Embryonic facial prominence (tissue), 1 donor: ENCODE results near the gene CLEC16A.
"Not testable (repeated sequence)": the region's sequence is repeated elsewhere in the genome, so short reads cannot be mapped to it uniquely, and the experiment has no call there.

Experiments
- DNase-seq: peaks from one replicate; pipeline ENCODE4 v3.0.0-alpha.2; 2016; ENCODE audit errors: extremely low spot score

Gene CLEC16A

GRCh38 chr16:11098601-11099390, 154.4 kb downstream of the CLEC16A start:
- DNase-seq, result no peak

DNA sequence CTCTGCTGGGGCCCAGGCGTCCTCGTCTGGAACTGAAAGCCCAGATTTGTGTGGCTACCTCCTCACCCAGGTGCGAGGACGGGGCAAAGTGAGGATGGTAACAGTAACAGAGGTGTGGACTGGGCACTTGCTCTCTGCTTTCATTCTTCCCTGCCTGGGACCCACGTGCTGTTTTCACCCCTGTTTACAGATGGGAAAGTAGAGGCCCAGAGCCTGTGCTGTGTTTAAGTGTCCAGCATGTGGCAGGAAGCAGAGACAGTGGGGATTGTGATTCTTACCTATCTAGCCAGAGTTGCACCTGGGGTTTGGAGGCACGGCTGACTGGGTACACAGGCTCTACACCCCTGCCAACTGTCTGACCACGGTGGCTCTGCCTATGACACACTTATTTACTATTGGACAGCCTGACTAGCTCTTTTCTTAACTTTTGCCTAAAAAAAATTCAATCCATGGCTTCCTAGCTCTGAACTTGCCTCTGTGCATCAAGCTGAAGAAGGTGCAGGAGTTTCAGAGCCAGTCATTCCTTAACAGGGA, 155.4 kb downstream of the CLEC16A start:
- DNase-seq, result no peak

DNA sequence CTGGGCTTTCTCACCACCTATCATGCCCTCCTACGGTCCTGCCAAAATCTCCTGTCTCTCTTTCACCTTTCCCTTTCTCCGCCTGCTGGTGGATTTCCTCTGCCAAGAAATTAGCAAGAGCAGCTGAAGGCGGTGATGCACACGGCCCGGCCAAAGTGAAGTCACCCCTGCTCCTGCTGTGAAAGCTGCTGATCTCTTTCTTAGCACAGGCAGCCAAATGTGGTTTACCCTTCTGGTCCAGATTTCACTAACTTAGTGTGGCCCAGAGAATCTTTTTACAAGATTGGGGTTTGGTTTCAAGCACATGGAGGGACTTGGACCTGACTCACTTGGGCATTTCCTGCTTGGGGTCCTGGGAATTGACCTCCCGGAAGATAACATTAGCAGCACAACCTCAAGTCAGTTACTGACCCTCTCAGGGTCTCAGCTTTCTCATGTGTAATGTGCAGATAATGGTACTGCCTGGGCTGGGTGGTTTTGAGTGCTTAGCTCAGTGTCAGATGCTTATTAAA, 155.9 kb downstream of the CLEC16A start:
- DNase-seq, result no peak

DNA sequence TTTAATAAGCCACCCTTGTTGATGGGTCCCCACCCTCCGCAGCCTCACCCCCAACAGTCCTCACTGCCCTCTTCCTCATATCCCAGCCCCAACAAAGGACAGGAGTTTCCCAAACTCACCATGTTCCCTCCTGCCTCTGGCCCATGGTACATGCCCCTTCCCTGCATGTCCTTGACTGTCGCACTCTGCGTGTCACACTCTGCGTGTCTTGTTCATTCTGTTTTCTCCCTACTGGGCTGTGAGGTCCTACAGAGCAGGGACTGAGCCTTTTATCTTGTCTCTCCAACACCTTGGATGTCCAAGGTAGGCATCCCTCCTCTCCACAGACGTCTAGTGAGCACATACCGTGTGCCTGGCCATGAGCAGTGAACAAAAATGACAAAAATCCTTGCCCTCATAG, 156.9 kb downstream of the CLEC16A start:
- DNase-seq, result no peak

- DNase-seq, result no peak
Observed at GRCh38 chr16:11101695-11102522, 157.5 kb downstream of the CLEC16A start.

DNA sequence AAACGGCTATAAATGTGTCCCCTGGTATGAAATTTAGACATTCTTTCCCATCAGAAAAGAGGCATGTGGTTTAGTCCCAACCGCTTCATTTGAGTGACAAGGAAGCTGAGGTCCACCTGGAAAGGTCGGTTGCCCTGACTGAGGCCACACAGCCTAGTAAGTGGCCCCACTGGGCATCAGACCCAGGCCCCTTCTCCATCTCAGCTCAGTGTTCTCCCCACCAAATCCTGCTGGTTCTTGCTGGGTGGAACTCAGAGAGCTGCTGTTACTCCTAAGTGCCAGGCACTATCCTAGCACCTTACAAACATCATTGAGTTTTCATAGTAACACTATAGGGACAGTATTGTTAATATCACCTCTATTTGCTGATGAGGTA, 158.1 kb downstream of the CLEC16A start:
- DNase-seq, result no peak

DNA sequence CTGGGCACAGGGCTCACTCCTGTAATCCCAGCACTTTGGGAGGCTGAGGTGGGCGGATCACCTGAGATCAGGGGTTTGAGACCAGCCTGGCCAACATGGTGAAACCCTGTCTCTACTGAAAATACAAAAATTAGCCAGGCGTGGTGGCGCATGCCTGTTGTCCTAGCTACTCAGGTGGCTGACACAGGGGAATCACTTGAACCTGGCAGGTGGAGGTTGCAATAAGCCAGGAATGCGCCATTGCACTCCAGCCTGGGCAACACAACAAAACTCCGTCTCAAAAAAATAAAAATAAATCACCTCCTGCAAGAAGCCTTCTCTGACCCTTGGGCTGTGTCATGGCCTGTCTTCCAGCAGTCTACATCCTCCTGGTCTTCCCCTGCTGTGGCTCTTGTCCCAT, 158.9 kb downstream of the CLEC16A start:
- DNase-seq, result not testable (repeated sequence)

DNA sequence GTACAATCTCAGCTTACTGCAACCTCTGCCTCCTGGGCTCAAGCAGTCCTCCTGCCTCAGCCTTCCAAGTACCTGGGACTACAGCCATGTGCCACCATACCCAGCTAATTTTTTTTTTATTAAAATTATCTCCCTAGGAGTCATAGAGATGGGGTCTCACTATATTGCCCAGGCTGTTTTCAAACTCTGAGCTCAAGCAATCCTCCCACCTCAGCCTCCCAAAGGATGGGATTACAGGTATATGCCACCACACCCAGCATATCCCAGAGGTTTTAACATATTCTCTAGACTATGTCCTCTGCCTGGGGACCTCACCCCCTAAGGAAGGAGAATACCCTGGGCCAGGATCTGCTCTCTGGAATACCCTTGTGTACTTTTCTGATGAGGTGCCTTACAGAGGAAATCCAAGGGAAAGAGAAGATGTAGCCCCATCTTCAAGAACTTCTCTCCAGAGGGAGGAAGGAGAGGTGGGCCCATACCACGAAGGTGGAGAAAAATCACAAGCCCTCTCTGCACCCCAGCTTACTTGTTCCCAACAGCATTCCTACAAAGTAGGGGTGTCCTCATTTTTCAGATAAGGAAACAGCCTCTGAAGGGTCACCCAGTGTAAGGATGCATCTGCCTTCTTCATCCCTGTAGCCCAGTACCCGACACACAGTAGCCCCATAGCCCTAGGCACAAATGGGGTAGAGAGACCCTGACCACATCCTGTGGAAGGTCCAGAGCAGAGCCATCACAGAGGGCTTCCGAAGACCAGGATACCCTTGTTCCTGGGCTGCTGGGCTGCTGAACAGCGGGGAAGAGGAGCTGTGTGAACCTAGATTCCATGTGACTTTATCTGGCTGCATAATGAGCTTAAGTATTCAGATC, 160.0 kb downstream of the CLEC16A start:
- no peak for DNase-seq

GRCh38 chr16:11105038-11105903, 160.9 kb downstream of the CLEC16A start:
- no peak for DNase-seq

DNA sequence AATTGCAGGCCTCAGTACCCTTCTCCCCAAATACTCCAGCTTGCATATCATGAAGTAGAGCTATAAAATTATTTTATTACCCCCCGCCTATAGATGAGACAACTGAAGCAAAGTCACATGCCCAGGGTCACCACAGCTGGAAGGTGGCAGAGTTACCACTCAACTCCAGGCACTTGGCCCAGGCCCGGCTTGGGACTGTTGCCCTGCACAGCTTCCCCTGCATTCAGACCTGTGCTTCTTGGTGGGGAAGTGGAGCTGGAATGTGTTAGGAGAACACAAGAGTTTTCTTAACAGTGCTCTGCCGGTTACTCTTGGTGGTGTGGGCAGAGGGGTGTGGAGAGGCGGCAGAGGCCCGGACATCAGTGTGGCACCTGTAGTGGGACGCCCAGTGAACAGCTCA, 162.4 kb downstream of the CLEC16A start:
- DNase-seq, result no peak

GRCh38 chr16:11107780-11108465, 163.6 kb downstream of the CLEC16A start:
- DNase-seq, result no peak

GRCh38 chr16:11108466-11108805, 164.1 kb downstream of the CLEC16A start:
- no peak for DNase-seq

GRCh38 chr16:11109566-11109965, 165.2 kb downstream of the CLEC16A start:
- no peak for DNase-seq

- DNase-seq, result no peak
Observed at GRCh38 chr16:11111150-11111549, 166.8 kb downstream of the CLEC16A start.

DNA sequence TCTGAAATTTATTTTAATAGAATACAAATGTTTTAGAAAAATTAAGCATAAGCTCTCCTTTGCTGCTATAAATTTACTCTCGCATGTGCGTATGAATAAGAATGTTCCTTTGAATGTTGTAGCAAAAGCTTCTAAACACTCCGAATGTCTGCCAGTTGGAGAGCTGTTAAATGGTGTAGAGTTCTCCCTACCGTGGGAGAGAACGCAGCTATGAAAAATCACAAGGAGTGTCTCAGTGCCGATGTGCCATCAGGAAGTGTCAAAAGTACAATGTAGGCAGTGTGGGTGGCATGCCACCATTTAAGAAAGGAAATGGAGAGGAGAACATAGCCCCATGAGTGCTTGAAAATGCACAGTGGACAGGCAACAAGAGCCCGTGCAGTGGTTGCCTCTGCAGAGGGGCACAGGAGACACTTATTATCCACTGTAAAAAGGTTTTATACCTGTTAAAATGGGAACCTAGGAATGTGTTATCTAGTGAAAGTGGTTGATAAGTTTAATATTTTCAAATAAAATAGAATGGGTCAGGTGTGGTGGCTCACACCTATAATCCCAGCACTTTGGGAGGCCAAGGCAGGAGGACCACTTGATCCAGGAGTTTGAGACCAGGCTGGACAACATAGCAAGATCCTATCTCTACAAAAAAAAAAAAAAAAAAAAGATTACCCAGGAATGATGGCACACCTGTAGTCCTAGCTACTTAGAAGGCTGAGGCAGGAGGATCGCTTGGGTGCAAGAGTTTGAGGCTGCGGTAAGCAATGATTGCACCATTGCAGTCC, 167.7 kb downstream of the CLEC16A start:
- DNase-seq, result no peak

DNA sequence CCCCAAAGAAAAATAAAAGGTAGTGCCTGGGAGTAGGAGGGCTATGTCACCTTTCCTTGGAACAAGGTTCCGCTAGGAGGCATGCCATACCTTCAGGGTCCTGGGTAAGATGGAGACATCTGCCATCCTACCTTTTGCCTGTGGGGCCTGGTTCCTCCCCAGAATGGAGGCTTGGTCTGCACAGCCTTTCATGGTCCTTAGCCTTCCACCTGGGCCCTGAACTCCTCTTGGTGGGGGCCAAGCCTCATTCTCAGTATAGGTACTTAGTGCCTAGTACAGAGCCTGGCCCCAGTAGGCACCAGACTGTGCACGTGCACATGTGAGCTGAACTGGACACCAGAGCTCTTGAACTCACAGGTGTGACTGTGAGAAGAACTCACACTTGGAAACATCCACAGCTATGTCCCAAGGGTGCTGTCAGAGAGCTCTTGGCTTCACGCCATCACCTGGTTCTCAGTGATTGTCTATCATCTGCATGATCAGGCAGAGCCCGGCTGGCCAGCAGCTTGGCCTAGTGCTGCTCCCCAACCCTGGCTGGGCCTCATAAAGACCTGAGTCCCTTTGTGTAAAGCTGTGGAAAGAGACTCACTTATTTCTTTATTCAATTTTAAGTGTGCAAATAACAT, 168.5 kb downstream of the CLEC16A start:
- no peak for DNase-seq

DNA sequence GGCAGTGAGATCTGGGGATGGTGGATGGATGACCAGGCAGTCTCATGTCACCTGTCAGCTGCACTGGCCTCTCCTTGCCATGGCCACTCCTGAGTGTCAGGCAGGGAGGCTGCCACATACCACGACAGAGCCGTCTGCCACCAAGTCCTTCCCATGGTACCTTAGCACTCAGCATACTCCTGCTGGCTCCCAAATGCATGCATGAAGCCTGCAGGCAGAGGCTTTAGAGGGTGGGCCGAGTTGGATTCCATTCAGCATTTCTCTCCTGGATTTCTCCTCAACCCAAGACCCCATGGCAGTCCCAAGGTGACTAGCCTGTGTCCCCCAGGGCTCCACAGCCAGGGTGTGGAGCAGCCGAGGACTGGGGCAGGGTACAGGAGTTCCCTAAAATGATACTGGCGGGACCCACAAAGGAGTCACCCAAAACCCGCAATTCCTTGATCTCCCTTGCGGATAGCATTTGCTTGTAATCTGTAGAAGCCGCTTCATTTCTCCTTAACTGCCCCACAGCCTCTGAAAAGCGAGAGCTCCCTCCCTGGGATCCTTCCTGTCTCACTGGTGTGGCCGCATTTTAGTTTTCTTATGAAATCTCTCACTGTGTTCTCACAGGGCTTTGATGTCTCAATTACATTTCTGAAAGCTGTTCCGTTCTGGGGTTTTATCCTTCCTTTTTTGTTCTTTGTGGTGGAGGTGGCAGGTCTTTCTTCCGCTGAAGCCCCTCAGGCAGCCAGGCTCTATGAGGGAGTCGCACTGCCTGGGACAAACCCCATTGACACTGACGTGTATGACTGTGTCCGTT, 170.2 kb downstream of the CLEC16A start:
- no peak for DNase-seq

GRCh38 chr16:11117576-11118211, 173.3 kb downstream of the CLEC16A start:
- no peak for DNase-seq
